ENCODE measurements around the gene ARID1B.

ARID1B gene

DNA sequence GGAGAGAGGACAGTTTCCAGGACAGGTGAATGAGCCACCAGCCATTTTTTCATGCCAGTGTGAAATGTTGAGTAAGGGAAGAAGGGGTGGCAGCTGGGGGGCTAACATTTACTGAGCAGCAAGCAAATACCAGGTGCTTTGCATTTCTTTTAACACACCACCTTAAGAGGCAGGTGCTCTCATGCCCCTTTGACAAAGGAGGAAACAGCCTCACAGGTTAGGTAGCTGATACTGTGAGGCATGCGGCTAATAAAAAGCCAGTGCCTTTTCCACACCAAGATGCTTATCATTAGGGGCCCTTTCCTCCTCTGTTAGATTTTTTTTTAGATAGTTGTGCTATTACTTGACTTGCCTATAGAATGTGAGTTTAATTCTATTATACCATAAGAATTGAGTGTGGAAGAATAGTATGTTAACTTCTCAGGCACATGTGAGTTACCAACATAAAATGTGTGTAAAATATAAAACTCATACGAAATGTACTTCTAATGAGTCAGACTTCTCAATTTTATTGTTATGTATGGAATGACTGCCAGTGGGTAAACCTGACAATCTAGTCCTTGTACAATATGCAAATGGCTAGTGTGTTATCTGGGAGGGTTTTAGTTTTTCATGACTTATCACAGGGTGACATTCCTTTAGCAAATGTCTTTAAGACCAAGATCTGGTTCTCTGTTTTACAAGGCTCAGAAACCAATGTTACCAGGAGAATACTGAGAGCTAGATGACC is 286.2 kb downstream of the ARID1B start:
- FAIRE-seq: no peak
- no peak for DNase-seq (ENCODE audit: insufficient read length, low spot score)

DNA sequence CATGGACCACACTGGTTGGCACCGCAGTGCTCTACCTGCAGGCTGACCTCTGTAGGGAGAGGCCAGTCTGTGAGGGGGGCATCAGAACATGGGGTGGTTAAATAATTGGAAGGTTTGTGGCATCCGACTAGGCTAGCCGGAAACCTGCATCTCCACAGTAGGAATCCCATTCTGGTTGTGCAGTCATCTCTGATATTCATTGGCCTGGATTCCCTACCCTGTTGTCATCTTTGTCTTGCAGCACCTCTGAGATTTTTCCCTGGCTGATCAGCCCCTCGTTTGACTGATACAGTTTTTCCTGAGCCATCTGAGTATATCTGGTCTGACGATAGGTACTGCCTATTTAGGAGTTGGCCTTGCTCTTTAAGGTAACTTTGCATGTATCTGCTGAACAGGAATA is 286.7 kb downstream of the ARID1B start:
- DNase-seq (ENCODE audit: insufficient read length, low spot score): no peak
- FAIRE-seq: no peak

GRCh38 chr6:157064502-157064901 is 287.3 kb downstream of the ARID1B start:
- no peak for DNase-seq (ENCODE audit: insufficient read length, low spot score)
- FAIRE-seq: no peak

- DNase-seq (ENCODE audit: insufficient read length, low spot score): no peak
- no peak for FAIRE-seq
These were observed 288.2 kb downstream of the ARID1B start for GRCh38 chr6:157065366-157065765.

DNA sequence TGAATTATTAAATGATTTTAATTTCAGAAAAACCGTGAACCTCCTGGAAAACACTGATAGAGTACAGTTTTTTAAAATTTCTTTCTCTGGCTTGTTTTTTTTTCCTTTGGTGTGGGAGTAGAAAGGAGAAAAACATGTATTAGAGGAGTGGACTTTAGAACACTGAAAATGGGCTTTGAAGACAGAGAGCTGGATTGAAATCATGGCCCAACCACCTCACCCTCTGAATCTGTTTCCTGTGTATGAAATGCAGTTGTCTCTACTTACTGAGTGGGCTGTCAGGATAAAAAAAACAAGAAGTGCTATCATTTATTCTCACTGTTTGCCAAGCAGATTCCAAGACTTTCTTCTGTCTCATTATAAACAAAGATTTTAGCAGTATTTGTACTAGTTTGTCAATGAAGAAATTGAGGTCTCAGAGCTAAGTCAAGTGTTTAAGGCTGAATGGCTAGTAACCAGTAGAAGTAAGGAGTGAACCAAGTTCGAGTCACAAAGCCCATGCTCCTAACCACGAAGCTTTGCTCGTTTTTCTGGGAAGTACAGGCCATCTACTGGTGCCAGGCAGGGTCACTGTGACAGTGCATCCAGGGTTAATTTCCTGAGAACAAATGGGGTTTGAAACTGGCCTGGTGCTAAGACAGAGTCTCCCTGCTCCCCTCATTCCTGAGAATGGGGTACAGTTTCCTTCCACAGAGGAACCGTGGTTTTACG is 289.8 kb downstream of the ARID1B start:
- FAIRE-seq: no peak
- no peak for DNase-seq (ENCODE audit: insufficient read length, low spot score)

- FAIRE-seq (no peak), DNase-seq (ENCODE audit: insufficient read length, low spot score) (no peak)
These were observed 290.3 kb downstream of the ARID1B start for GRCh38 chr6:157067507-157067906.

DNA sequence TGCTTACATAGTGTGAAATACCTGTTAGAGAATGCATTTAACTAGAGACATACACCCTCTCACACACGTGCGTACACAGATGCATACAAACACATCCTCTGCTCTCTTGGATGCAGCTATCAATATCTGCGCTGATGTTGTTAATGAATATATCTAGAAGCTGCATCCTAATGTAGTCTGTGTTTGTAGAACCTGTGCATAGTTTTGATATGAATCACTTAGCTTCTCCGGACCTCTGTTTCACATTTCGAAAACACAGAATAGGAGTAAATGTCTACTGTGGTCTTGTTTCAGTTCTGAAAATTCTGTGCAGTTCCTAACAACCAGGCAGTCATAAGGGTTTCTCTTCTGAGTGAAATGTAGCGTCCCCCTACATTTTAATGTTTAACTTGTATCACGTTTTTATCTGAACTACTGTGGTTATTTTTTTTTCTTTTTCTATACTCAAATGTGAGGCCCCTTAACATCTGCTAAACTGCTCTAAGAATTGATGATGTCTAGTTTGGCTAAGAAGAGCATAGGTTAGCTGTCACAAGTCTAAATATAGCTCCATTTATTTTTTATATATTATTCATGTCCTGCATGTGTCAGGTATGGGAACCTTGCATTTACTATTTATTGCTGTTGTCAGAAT is 291.6 kb downstream of the ARID1B start:
- DNase-seq (ENCODE audit: insufficient read length, low spot score): no peak
- no peak for FAIRE-seq

- FAIRE-seq (no peak), DNase-seq (ENCODE audit: insufficient read length, low spot score) (no peak)
These were observed 292.4 kb downstream of the ARID1B start for GRCh38 chr6:157069585-157069984.

DNA sequence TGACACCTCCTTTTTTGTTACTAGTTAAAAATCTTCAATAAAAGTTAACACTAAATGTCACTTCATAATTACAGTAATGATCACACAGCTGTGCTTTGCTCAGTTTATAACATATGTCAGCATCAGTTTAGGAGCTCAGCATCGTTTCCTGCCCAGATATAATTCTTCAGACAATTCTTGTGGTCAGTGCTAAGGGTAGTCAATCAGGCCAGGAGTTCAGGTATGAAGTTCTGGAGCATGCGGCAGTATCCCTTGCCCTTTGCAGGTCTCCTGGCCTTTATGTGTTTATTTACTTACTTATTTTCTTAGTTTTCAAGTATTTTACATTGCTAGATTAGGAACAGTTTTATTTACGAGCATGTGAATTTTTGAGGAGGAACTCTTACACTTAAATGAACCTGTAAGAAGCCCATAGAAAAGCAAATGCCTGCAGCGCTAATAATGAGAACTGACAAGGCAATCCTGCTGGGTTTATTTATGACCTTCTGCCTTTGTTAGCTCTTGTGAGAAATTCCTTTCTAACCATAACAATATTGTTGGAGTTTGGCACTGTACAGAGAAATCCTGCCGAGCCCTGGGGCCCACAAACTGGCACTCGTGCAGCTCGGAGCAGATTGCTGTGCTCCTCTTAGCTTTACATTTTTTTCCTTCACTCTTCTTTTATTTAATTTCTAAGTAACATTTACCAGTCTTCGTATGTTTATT is 293.4 kb downstream of the ARID1B start:
- FAIRE-seq (no peak), DNase-seq (ENCODE audit: insufficient read length, low spot score) (no peak)

GRCh38 chr6:157072128-157072527 is 294.9 kb downstream of the ARID1B start:
- FAIRE-seq (no peak), DNase-seq (ENCODE audit: insufficient read length, low spot score) (no peak)

GRCh38 chr6:157073596-157073995 is 296.4 kb downstream of the ARID1B start:
- no peak for FAIRE-seq
- no peak for DNase-seq (ENCODE audit: insufficient read length, low spot score)

- DNase-seq (ENCODE audit: insufficient read length, low spot score) (no peak), FAIRE-seq (no peak)
These were observed 297.8 kb downstream of the ARID1B start for GRCh38 chr6:157074969-157075368.

GRCh38 chr6:157075549-157076450 is 298.6 kb downstream of the ARID1B start:
- FAIRE-seq (no peak), DNase-seq (ENCODE audit: insufficient read length, low spot score) (no peak)

- FAIRE-seq (no peak), DNase-seq (ENCODE audit: insufficient read length, low spot score) (no peak)
These were observed 299.3 kb downstream of the ARID1B start for GRCh38 chr6:157076451-157076822.

DNA sequence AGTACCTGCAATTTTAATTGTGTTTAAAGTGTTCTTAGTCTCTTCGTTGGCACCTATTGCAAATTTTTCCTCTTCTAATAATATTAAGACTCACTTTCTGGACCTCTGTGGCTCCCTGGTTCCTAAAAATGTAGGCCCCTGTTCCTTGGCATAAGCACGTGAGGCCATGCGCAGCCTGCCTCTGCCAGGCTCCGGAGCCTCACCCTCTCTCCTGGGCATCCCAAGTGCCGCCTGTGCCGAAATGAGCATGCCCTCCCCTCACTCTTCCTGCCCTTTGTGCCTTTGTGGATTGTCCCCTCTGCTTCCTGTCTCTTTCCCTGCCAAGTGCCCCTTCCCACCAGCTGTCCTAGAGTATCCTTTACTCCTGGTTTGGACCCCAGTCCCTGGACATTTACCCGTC is 300.1 kb downstream of the ARID1B start:
- no peak for FAIRE-seq
- no peak for DNase-seq (ENCODE audit: insufficient read length, low spot score)

DNA sequence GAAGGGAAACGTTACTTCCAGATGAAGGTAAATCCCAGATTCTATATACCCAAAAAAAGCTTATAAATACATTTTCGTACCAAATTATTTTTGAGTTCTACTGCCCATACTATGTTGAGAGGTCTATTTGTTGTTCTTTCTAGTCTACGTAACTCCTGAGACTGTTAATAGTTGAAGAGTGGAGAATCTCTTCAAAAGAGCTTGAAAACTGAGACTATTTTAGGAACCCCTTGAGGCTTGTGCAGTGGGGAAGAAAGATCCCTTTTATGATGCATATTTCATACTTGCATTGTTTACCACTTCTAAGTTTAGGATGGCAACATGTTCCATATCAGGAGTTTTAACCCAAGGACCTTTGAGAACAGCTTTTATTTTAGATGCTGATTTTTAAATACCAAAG is 301.1 kb downstream of the ARID1B start:
- DNase-seq (ENCODE audit: insufficient read length, low spot score) (no peak), FAIRE-seq (no peak)

- no peak for FAIRE-seq
- no peak for DNase-seq (ENCODE audit: insufficient read length, low spot score)
These were observed 302.1 kb downstream of the ARID1B start for GRCh38 chr6:157079277-157079676.

DNA sequence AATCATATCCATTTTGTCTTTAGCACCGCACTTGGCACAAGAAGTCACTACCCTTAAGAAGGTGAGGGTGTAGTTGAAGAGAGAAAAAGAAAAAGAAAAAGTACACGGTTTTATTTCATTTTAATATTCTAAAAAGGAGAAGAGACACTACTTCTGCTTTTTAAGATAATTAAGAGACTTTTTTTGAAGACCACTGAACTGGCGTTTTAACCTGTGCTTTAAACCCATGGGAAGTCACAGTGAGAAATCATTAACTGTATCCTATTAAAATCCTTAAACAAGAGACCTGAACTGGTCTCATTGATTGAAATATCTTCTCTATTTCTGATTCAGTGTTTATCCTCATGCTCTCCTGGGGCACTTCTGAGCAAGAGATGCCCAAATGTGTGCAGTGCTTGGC is 302.6 kb downstream of the ARID1B start:
- DNase-seq (ENCODE audit: insufficient read length, low spot score) (no peak), FAIRE-seq (no peak)

DNA sequence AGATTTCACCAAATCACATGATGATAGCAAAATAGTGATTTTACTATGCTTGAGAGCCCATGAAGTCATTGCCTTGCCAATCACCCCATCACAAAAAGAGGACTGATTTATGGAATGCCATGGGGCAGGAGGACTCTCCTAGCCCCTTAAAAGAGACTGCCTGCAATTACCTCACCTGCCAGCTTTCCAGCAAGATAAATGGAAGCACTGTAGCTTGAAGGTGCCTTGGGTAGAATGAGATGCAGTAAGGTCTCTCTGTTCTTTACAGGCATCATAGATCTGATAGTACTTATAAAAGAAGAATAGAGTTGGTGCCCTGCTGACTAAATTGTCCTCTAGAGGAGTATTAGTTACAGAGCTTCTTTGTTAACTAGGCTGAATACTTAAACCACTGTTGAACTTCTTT is 303.8 kb downstream of the ARID1B start:
- no peak for FAIRE-seq

GRCh38 chr6:157083343-157083742 is 306.2 kb downstream of the ARID1B start:
- no peak for DNase-seq (ENCODE audit: insufficient read length, low spot score)
- no peak for FAIRE-seq

More for the DNA sequence above, 303.8 kb downstream of the ARID1B start:
- DNase-seq (ENCODE audit: insufficient read length, low spot score): no peak
